AG10803 (cell line): ENCODE results near the gene ANO6.

Experiments used
- DNase-seq: peaks from one replicate; pipeline ENCODE4 v3.0.0; 2010; ENCODE audit warnings: low read depth
- H3K4me3 ChIP-seq: 2 replicates; pipeline ENCODE4 v1.5.1; 2011; ENCODE audit warnings: mild to moderate bottlenecking, low read length, control low read depth
- CTCF ChIP-seq: conservative IDR thresholded peaks from 2 replicates; pipeline ENCODE4 v1.5.1; 2011; ENCODE audit warnings: mild to moderate bottlenecking, low read length, control low read depth, inconsistent platforms

The ANO6 gene

GRCh38 chr12:45269412-45269751 lies 53.5 kb downstream of the ANO6 start:
- no peak for TF ChIP-seq CTCF
- H3K4me3 ChIP-seq: no peak overlapping the region
- DNase-seq: no peak

- no peak for TF ChIP-seq CTCF
- no peak overlapping the region for H3K4me3 ChIP-seq
- no peak for DNase-seq
These were observed 55.1 kb downstream of the ANO6 start for GRCh38 chr12:45270951-45271350.

- no peak overlapping the region for H3K4me3 ChIP-seq
- DNase-seq: peak; percentile 94
- TF ChIP-seq CTCF: no peak
These were observed 57.9 kb downstream of the ANO6 start for GRCh38 chr12:45273717-45274271.

- no peak for TF ChIP-seq CTCF
- DNase-seq: no peak
- no peak overlapping the region for H3K4me3 ChIP-seq
These were observed 60.4 kb downstream of the ANO6 start for GRCh38 chr12:45276154-45276755.

- DNase-seq: peak; percentile 24
- TF ChIP-seq CTCF: no peak
These were observed 62.6 kb downstream of the ANO6 start for GRCh38 chr12:45278447-45278846.

GRCh38 chr12:45279931-45280830 lies 64.3 kb downstream of the ANO6 start:
- no peak for DNase-seq
- TF ChIP-seq CTCF: no peak
- H3K4me3 ChIP-seq: no peak overlapping the region

More at GRCh38 chr12:45278447-45278846, 62.6 kb downstream of the ANO6 start:
- no peak overlapping the region for H3K4me3 ChIP-seq
